ENCODE results near the gene LINC01488. TPM values are rescaled to one million over a fixed set of nuclear protein-coding genes. Genes with fewer than 3 reads are reported as not detected.

Gene LINC01488
- total RNA-seq, 1 experiment from 2014 or later, result not detected

DNA sequence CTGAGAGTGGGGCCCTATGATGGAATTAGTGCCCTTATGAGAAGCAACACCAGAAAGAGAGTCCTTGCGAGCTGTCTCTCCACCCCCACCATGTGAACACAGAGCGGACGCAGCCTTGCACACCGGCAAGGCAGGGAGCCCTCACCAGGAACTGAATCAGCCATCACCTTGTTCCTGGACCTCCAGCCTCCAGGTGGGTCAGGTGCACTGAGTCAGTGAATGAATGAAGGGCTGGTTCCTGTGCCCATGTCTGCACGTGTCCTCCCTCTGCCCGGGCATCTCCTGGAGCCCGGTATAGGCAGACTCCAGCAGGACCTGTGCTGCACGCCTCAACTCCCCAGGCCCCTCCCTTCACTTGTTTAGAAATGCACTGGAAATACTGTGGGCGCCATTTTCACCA is 54.9 kb downstream of the LINC01488 start:
- Mint-ChIP-seq H3K9me3 (ENCODE audit: unreplicated experiment) (no peaks in the 10 kb centered on the region), H3K27me3 (ENCODE audit: insufficient read depth, unreplicated experiment) (no peaks in the 10 kb centered on the region), H3K27ac (ENCODE audit: unreplicated experiment) (no peak overlapping the region), H3K4me1 (ENCODE audit: low read depth, unreplicated experiment) (no peaks in the 10 kb centered on the region), H3K4me3 (ENCODE audit: unreplicated experiment) (no peak overlapping the region), H3K36me3 (ENCODE audit: insufficient read depth, unreplicated experiment) (no peaks in the 10 kb centered on the region)
- BruUV-seq (replicated peaks), result no TSS peak
- Histone ChIP-seq H3K4me1 (no peaks in the 10 kb centered on the region), H3K9me3 (no peaks in the 10 kb centered on the region), H3K27me3 (replicated peaks; ENCODE audit: control insufficient read depth, insufficient read depth, low read length) (no peaks in the 10 kb centered on the region), H3K4me3 (ENCODE audit: low read depth, low read length) (no peak overlapping the region), H3K36me3 (ENCODE audit: control insufficient read depth, insufficient read depth, low read length) (no peaks in the 10 kb centered on the region)
- CTCF ChIA-PET, result no interaction called here
- no peak for TF ChIP-seq CTCF (IDR thresholded peaks at IDR 0.05; ENCODE audit: insufficient read depth in 1 of 2, low read depth in 1 of 2, low read length in 1 of 2, severe bottlenecking in 1 of 2, unreplicated experiment in 1 of 2)
- POLR2A ChIA-PET, result interaction anchor here (0.7 kb wide), 1 partner anchor 297 kb away, joined by 9 read pairs; no protein-coding TSS in a partner anchor
- DNase-seq, result no peak
- intact Hi-C loops (cut with micrococcal nuclease; ENCODE audit: unreplicated experiment), result no loop called here

DNA sequence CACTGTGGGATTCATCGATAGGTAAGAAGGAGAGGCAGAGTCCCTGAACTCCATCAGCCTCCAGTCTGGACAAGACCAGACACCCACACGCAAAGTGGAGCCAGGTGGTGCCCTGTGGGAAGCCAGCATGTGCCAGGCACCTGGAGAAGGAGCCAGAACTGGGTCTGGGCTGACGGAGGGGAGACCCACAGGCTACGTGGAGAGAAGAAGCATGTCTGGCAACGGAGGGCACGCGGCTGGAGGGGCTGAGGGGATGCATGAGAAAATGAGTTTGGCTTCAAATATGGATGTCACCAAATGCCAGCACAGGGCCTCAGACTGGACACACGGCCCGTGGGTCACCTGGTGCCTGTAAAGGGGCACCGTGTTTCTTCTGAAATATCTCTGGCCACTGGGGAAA is 55.7 kb downstream of the LINC01488 start:
- POLR2A ChIA-PET, result no interaction called here
- Histone ChIP-seq H3K36me3 (ENCODE audit: control insufficient read depth, insufficient read depth, low read length) (no peaks in the 10 kb centered on the region), H3K9me3 (no peaks in the 10 kb centered on the region), H3K4me3 (ENCODE audit: low read depth, low read length) (no peak overlapping the region), H3K27me3 (replicated peaks; ENCODE audit: control insufficient read depth, insufficient read depth, low read length) (no peaks in the 10 kb centered on the region), H3K4me1 (no peaks in the 10 kb centered on the region)
- no peak overlapping the region for H3K4me3 Mint-ChIP-seq (ENCODE audit: unreplicated experiment)
- H3K9me3 Mint-ChIP-seq (ENCODE audit: unreplicated experiment), result no peaks in the 10 kb centered on the region
- peak in 1 of 2 experiments; percentile 38 for DNase-seq
- TF ChIP-seq CTCF (IDR thresholded peaks at IDR 0.05; ENCODE audit: insufficient read depth in 1 of 2, low read depth in 1 of 2, low read length in 1 of 2, severe bottlenecking in 1 of 2, unreplicated experiment in 1 of 2), result no peak
- H3K4me1 Mint-ChIP-seq (ENCODE audit: low read depth, unreplicated experiment), result no peaks in the 10 kb centered on the region
- intact Hi-C loops (cut with micrococcal nuclease; ENCODE audit: unreplicated experiment), result no loop called here
- H3K36me3 Mint-ChIP-seq (ENCODE audit: insufficient read depth, unreplicated experiment), result no peaks in the 10 kb centered on the region
- peak overlapping the region; percentile 26 for H3K27ac Mint-ChIP-seq (ENCODE audit: unreplicated experiment)
- no peaks in the 10 kb centered on the region for H3K27me3 Mint-ChIP-seq (ENCODE audit: insufficient read depth, unreplicated experiment)
- no TSS peak for BruUV-seq (replicated peaks)
- CTCF ChIA-PET, result no interaction called here

- Mint-ChIP-seq H3K36me3 (ENCODE audit: insufficient read depth, unreplicated experiment) (no peaks in the 10 kb centered on the region), H3K9me3 (ENCODE audit: unreplicated experiment) (no peaks in the 10 kb centered on the region), H3K4me3 (ENCODE audit: unreplicated experiment) (no peak overlapping the region), H3K27ac (ENCODE audit: unreplicated experiment) (peak overlapping the region; percentile 26), H3K27me3 (ENCODE audit: insufficient read depth, unreplicated experiment) (no peaks in the 10 kb centered on the region), H3K4me1 (ENCODE audit: low read depth, unreplicated experiment) (no peaks in the 10 kb centered on the region)
- Histone ChIP-seq H3K4me3 (ENCODE audit: low read depth, low read length) (no peak overlapping the region), H3K36me3 (ENCODE audit: control insufficient read depth, insufficient read depth, low read length) (no peaks in the 10 kb centered on the region), H3K4me1 (no peaks in the 10 kb centered on the region), H3K27me3 (replicated peaks; ENCODE audit: control insufficient read depth, insufficient read depth, low read length) (no peaks in the 10 kb centered on the region), H3K9me3 (no peaks in the 10 kb centered on the region)
- DNase-seq, result peak in 1 of 2 experiments; percentile 32
- ChIA-PET POLR2A (no interaction called here), CTCF (interaction anchor here (0.5 to 0.6 kb wide), 2 partner anchors 263 to 318 kb away, joined by 3 read pairs; no protein-coding TSS in a partner anchor)
- intact Hi-C loops (cut with micrococcal nuclease; ENCODE audit: unreplicated experiment), result no loop called here
- TF ChIP-seq CTCF (IDR thresholded peaks at IDR 0.05; ENCODE audit: insufficient read depth in 1 of 2, low read depth in 1 of 2, low read length in 1 of 2, severe bottlenecking in 1 of 2, unreplicated experiment in 1 of 2), result no peak
- no TSS peak for BruUV-seq (replicated peaks)
Measured at GRCh38 chr11:69537855-69538640, 56.6 kb downstream of the LINC01488 start.
